Fibroblast of the aortic adventitia (primary cell): ENCODE data around the gene SPIN1. TPM values are rescaled to one million over a fixed set of nuclear protein-coding genes. Genes with fewer than 3 reads are reported as not detected.
A peak's percentile ranks its signal among the peaks of the same experiment; 100 is the strongest.

Experiments
- DNase-seq: peaks from one replicate; pipeline ENCODE4 v3.0.0-alpha.2; 2010; ENCODE audit warnings: low read depth
- H3K4me3 ChIP-seq: 2 replicates; pipeline ENCODE4 v1.5.1; 2011; ENCODE audit warnings: low read depth, mild to moderate bottlenecking, control low read depth, low read length, moderate library complexity
- CTCF ChIP-seq: IDR thresholded peaks from 2 replicates; pipeline ENCODE4 v1.5.1; 2011; ENCODE audit warnings: mild to moderate bottlenecking, low read length, control low read depth, inconsistent platforms; ENCODE audit not compliant: insufficient read depth
- total RNA-seq: library from RNA; depleted of rRNA; stranded (reverse); fragments of >200 nt; gene quantifications from 2 replicates; pipeline ENCODE4 v1.2.3, GENCODE V29; 2012; ENCODE audit warnings: low replicate concordance

The SPIN1 gene
- total RNA-seq, 1 donor, result 135 TPM

GRCh38 chr9:88398016-88398415 lies 9.8 kb downstream of the SPIN1 start:
- TF ChIP-seq CTCF, result no peak
- no peak for DNase-seq

GRCh38 chr9:88399966-88400365 lies 11.7 kb downstream of the SPIN1 start:
- DNase-seq, result peak; percentile 83
- H3K4me3 ChIP-seq, result no peak overlapping the region
- no peak for TF ChIP-seq CTCF

More at GRCh38 chr9:88398016-88398415, 9.8 kb downstream of the SPIN1 start:
- no peak overlapping the region for H3K4me3 ChIP-seq

- no peak for DNase-seq
These were observed 15.1 kb downstream of the SPIN1 start for GRCh38 chr9:88403340-88403739.

GRCh38 chr9:88406051-88406450 lies 17.8 kb downstream of the SPIN1 start:
- no peak for TF ChIP-seq CTCF
- DNase-seq, result no peak
- no peak overlapping the region for H3K4me3 ChIP-seq

More at GRCh38 chr9:88403340-88403739, 15.1 kb downstream of the SPIN1 start:
- no peak overlapping the region for H3K4me3 ChIP-seq
- no peak for TF ChIP-seq CTCF

GRCh38 chr9:88411471-88411870 lies 23.2 kb downstream of the SPIN1 start:
- DNase-seq, result no peak
- TF ChIP-seq CTCF, result no peak
- no peak overlapping the region for H3K4me3 ChIP-seq

GRCh38 chr9:88414298-88414697 lies 26.1 kb downstream of the SPIN1 start:
- H3K4me3 ChIP-seq, result no peak overlapping the region
- DNase-seq, result no peak
- no peak for TF ChIP-seq CTCF

- DNase-seq, result no peak
- no peak for TF ChIP-seq CTCF
- H3K4me3 ChIP-seq, result no peak overlapping the region
These were observed 29.8 kb downstream of the SPIN1 start for GRCh38 chr9:88418025-88418424.
